HEK293T (cell line): ENCODE data around the gene ANKRD34A.
"Not testable (repeated sequence)": the region's sequence is repeated elsewhere in the genome, so short reads cannot be mapped to it uniquely, and the experiment has no call there.

Experiments
- CTCF ChIA-PET: fragments of 350-600 bp; formaldehyde crosslinking; extraction: SDS; loops from one replicate; lab custom pipeline; 2021; ENCODE audit warnings: antibody characterized with exemption, inconsistent platforms; lab: Yijun Ruan, JAX
- POLR2A ChIA-PET: fragments of 350-600 bp; formaldehyde crosslinking; extraction: SDS; loops from one replicate; lab custom pipeline; 2020; ENCODE audit warnings: antibody characterized with exemption, inconsistent platforms; lab: Yijun Ruan, JAX
- DNase-seq: peaks from one replicate; pipeline ENCODE4 v3.0.0; 2012; ENCODE audit warnings: mixed read lengths; ENCODE audit errors: extremely low spot score
- ARNT ChIP-seq: fragments of 450-650 bp; IDR thresholded peaks from 2 replicates; pipeline ENCODE4 v1.6.1; 2017; ENCODE audit warnings: mild to moderate bottlenecking
- BHLHE40 ChIP-seq: fragments of 450-650 bp; IDR thresholded peaks from 2 replicates; pipeline ENCODE4 v1.6.1; 2016; ENCODE audit warnings: mild to moderate bottlenecking, moderate library complexity, borderline replicate concordance
- CTBP1 ChIP-seq: fragments of 450-650 bp; IDR thresholded peaks from 2 replicates; pipeline ENCODE4 v1.6.1; 2016; ENCODE audit warnings: borderline replicate concordance
- ELF4 ChIP-seq: fragments of 450-650 bp; IDR thresholded peaks from 2 replicates; pipeline ENCODE4 v1.6.1; 2017; ENCODE audit warnings: antibody characterized with exemption
- FOXA1 ChIP-seq: fragments of 450-650 bp; IDR thresholded peaks from 2 replicates; pipeline ENCODE4 v1.6.1; 2016; ENCODE audit warnings: mild to moderate bottlenecking
- FOXK2 ChIP-seq: fragments of 450-650 bp; IDR thresholded peaks from 2 replicates; pipeline ENCODE4 v1.6.1; 2016; ENCODE audit warnings: mild to moderate bottlenecking
- FOXM1 ChIP-seq: fragments of 450-650 bp; IDR thresholded peaks from 2 replicates; pipeline ENCODE4 v1.6.1; 2017; ENCODE audit warnings: mild to moderate bottlenecking, borderline replicate concordance
- HDGF ChIP-seq: fragments of 450-650 bp; IDR thresholded peaks from 2 replicates; pipeline ENCODE4 v1.6.1; 2017; ENCODE audit warnings: antibody characterized with exemption, borderline replicate concordance
- L3MBTL2 ChIP-seq: fragments of 450-650 bp; conservative IDR thresholded peaks from 2 replicates; pipeline ENCODE4 v1.6.1; 2016; ENCODE audit warnings: mild to moderate bottlenecking
- LEF1 ChIP-seq: fragments of 450-650 bp; IDR thresholded peaks from 2 replicates; pipeline ENCODE4 v1.6.1; 2017; ENCODE audit warnings: mild to moderate bottlenecking, borderline replicate concordance
- NFRKB ChIP-seq: fragments of 450-650 bp; IDR thresholded peaks from 2 replicates; pipeline ENCODE4 v1.6.1; 2016; ENCODE audit warnings: mild to moderate bottlenecking, moderate library complexity
- PKNOX1 ChIP-seq: fragments of 450-650 bp; IDR thresholded peaks from 2 replicates; pipeline ENCODE4 v1.6.1; 2016
- SP1 ChIP-seq: fragments of 450-650 bp; IDR thresholded peaks from 2 replicates; pipeline ENCODE4 v1.6.1; 2017
- SUZ12 ChIP-seq: fragments of 450-650 bp; IDR thresholded peaks from 2 replicates; pipeline ENCODE4 v1.6.1; 2016; ENCODE audit warnings: mild to moderate bottlenecking
- TARDBP ChIP-seq: fragments of 450-650 bp; IDR thresholded peaks from 2 replicates; pipeline ENCODE4 v1.6.1; 2016
- ZNF384 ChIP-seq: fragments of 450-650 bp; IDR thresholded peaks from 2 replicates; pipeline ENCODE4 v1.6.1; 2016

ANKRD34A gene

DNA sequence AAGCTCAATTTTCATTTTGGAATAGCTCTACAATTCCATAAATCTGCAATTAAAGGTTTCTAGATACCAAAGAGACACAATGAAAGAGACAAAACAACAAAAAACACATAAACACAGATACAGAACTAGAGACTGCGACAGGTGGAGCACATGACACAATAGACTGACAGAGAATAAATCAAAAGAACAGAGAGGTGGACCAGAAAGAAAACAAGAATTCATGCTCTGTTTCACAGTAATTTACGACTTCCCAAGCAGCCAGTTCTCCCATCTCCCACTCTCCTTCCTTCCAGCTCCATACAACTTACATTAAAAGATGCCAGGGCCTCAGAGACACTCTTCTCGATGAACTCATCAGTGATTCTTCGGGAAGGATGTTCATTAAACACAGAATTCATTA is 22.0 kb downstream of the ANKRD34A start:
- TF ChIP-seq CTBP1 (no peak), FOXK2 (no peak), PKNOX1 (peak; percentile 89), SP1 (no peak)
- DNase-seq = no peak
- POLR2A ChIA-PET = interaction anchor here (0.9 to 3.4 kb wide), 4 partner anchors 12 to 22 kb away, joined by 3 to 20 read pairs (median 12); partner anchors contain the start of genes ANKRD34A, LIX1L, POLR3GL and RBM8A
- CTCF ChIA-PET = interaction anchor here (0.9 kb wide), 1 partner anchor 15 kb away, joined by 4 read pairs; the partner anchor contains the start of gene RBM8A

GRCh38 chr1:145937436-145937835 is 26.9 kb downstream of the ANKRD34A start:
- CTCF ChIA-PET = no interaction called here
- TF ChIP-seq SP1 (no peak), BHLHE40 (no peak), PKNOX1 (no peak), CTBP1 (no peak), HDGF (no peak), FOXK2 (no peak), ZNF384 (no peak), SUZ12 (no peak), FOXA1 (no peak), LEF1 (no peak), ARNT (no peak), ELF4 (no peak), NFRKB (no peak), FOXM1 (no peak), L3MBTL2 (no peak), TARDBP (no peak)
- no peak for DNase-seq
- POLR2A ChIA-PET = interaction anchor here (2.5 kb wide), 1 partner anchor 27 kb away, joined by 10 read pairs; the partner anchor contains the start of genes ANKRD34A and POLR3GL

DNA sequence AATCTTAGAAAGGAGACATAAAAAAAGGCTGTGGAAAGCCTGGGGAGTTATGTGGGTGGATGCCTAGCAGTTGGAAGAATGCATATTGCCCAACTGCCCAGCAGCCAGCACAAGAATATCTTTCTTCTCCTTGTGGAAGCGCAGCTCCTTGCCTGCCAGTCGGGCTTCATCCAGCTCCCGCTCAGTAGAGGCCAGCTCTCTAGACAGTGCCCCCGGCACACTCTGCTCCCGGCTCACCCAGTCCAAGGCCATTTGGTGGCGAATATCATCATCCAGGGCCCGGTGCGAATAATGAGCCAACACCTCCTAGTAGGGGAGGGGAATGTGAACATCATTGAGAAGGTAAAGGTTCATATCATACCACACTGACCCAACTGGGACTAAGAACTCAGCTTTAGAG is 28.1 kb downstream of the ANKRD34A start:
- CTCF ChIA-PET = no interaction called here
- TF ChIP-seq LEF1 (no peak), FOXK2 (no peak), L3MBTL2 (no peak), NFRKB (no peak), ELF4 (no peak), ZNF384 (no peak), BHLHE40 (no peak), SP1 (no peak), FOXM1 (no peak), FOXA1 (no peak), ARNT (no peak), PKNOX1 (no peak)
- POLR2A ChIA-PET = interaction anchor here (0.9 to 2.5 kb wide), 3 partner anchors 9 to 77 kb away, joined by 3 to 14 read pairs (median 10); partner anchors contain the start of genes ANKRD34A, PIAS3, POLR3GL and RBM8A
- no peak for DNase-seq

DNA sequence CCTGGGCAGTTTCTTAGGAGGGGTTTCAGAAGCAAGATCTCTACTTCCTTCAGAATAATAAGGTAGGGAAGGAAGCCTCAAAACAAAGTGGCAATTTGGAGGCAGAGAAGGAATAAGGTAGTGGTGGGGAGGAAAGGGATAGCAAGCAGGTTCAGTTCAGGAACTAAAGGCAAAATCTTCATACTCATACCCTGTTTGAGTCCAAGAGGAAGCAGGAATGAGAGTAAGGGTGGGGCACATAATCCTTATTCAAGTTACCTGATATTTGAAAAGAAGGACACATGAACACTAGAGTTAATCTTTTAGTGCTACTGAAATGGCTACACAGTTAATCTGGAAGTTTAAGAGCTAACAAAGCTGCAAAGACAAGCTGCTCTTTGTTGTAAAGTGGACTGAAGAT is 28.7 kb downstream of the ANKRD34A start:
- ChIA-PET POLR2A (interaction anchor here (1.2 to 2.5 kb wide), 2 partner anchors 8 to 29 kb away, joined by 10 to 14 read pairs; partner anchors contain the start of genes ANKRD34A, POLR3GL and RBM8A), CTCF (no interaction called here)
- DNase-seq = no peak
- TF ChIP-seq FOXM1 (no peak), FOXK2 (no peak), CTBP1 (no peak), PKNOX1 (no peak), ELF4 (no peak), NFRKB (no peak), SP1 (no peak), TARDBP (no peak)

- CTCF ChIA-PET, DNase-seq: not testable (repeated sequence)
- POLR2A ChIA-PET = interaction anchor here (1.3 kb wide), 1 partner anchor 32 kb away, joined by 4 read pairs; the partner anchor contains the start of genes ANKRD34A and POLR3GL
These were observed 31.8 kb downstream of the ANKRD34A start for GRCh38 chr1:145932522-145933009.

GRCh38 chr1:145927916-145928643 is 36.3 kb downstream of the ANKRD34A start:
- POLR2A ChIA-PET = interaction anchor here (0.7 to 4.7 kb wide), 32 partner anchors 8 to 110 kb away, joined by 3 to 90 read pairs (median 6); partner anchors contain the start of genes ANKRD34A, ITGA10, LIX1L and NUDT17
- CTCF ChIA-PET = interaction anchor here (0.6 to 1.7 kb wide), 10 partner anchors 14 to 171 kb away, joined by 3 to 6 read pairs (median 3); partner anchors contain the start of genes ANKRD34A, LIX1L and POLR3GL
- no peak for TF ChIP-seq CTBP1
- no peak for TF ChIP-seq FOXK2
- no peak for TF ChIP-seq TARDBP
- no peak for TF ChIP-seq L3MBTL2
- TF ChIP-seq ARNT = no peak
- no peak for TF ChIP-seq ELF4
- TF ChIP-seq LEF1 = no peak
- no peak for TF ChIP-seq NFRKB
- TF ChIP-seq SP1 = no peak
- no peak for TF ChIP-seq SUZ12
- TF ChIP-seq FOXM1 = no peak
- no peak for TF ChIP-seq BHLHE40
- TF ChIP-seq PKNOX1 = no peak
- no peak for TF ChIP-seq HDGF
- no peak for TF ChIP-seq FOXA1
- TF ChIP-seq ZNF384 = no peak
- no peak for DNase-seq
